Brain microvascular endothelial cell (primary cell): Measurements from ENCODE around the gene VPS13C.

Source experiments
- DNase-seq: peaks from one replicate; pipeline ENCODE4 v3.0.0-alpha.2; 2020
- H3K27ac ChIP-seq: fragments of 250-450 bp; sonication (Bioruptor Pico); 2 replicates; pipeline ENCODE4 v1.5.1; 2020; ENCODE audit warnings: mild to moderate bottlenecking, moderate library complexity
- H3K27me3 ChIP-seq: fragments of 250-450 bp; sonication (Bioruptor Pico); replicated peaks from 2 replicates; pipeline ENCODE4 v1.5.1; 2020; ENCODE audit warnings: mild to moderate bottlenecking
- H3K36me3 ChIP-seq: fragments of 250-450 bp; sonication (Bioruptor Pico); replicated peaks from 2 replicates; pipeline ENCODE4 v1.5.1; 2020; ENCODE audit warnings: mild to moderate bottlenecking
- H3K4me3 ChIP-seq: 2 replicates; pipeline ENCODE4 v1.5.1; 2011; ENCODE audit warnings: low read depth, mild to moderate bottlenecking, control low read depth, low read length, moderate library complexity
- in situ Hi-C: cut with HindIII; loops from 2 replicates; pipeline ENCODE4 v1.10.0; 2017; ENCODE audit warnings: low sequenced_read_pairs, low pct_ligation_motif_present
- TF ChIP-seq, protein P1 (sequence below): IDR thresholded peaks from 2 replicates; pipeline ENCODE4 v1.5.1; 2011; ENCODE audit warnings: low read depth, mild to moderate bottlenecking, moderate library complexity, low read length, control low read depth, inconsistent platforms; ENCODE audit errors: missing control alignments

VPS13C gene

GRCh38 chr15:61841466-61841865 lies 218.8 kb downstream of the VPS13C start:
- Histone ChIP-seq H3K4me3 (no peak overlapping the region), H3K27ac (no peak overlapping the region), H3K36me3 (no peaks in the 10 kb centered on the region), H3K27me3 (peaks cover 25% of the 10 kb centered on the region)
- no peak for DNase-seq
- in situ Hi-C loops, result no loop called here
- TF ChIP-seq, protein P1, sequence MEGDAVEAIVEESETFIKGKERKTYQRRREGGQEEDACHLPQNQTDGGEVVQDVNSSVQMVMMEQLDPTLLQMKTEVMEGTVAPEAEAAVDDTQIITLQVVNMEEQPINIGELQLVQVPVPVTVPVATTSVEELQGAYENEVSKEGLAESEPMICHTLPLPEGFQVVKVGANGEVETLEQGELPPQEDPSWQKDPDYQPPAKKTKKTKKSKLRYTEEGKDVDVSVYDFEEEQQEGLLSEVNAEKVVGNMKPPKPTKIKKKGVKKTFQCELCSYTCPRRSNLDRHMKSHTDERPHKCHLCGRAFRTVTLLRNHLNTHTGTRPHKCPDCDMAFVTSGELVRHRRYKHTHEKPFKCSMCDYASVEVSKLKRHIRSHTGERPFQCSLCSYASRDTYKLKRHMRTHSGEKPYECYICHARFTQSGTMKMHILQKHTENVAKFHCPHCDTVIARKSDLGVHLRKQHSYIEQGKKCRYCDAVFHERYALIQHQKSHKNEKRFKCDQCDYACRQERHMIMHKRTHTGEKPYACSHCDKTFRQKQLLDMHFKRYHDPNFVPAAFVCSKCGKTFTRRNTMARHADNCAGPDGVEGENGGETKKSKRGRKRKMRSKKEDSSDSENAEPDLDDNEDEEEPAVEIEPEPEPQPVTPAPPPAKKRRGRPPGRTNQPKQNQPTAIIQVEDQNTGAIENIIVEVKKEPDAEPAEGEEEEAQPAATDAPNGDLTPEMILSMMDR, result no peak

- no peak overlapping the region for H3K4me3 ChIP-seq
- H3K36me3 ChIP-seq, result no peaks in the 10 kb centered on the region
- DNase-seq, result no peak
- H3K27me3 ChIP-seq, result peaks cover 28% of the 10 kb centered on the region
- H3K27ac ChIP-seq, result no peak overlapping the region
- TF ChIP-seq, protein P1, result no peak
- in situ Hi-C loops, result no loop called here
These were observed 220.2 kb downstream of the VPS13C start for GRCh38 chr15:61840090-61840489.

- peaks cover 33% of the 10 kb centered on the region for H3K27me3 ChIP-seq
- H3K4me3 ChIP-seq, result no peak overlapping the region
- in situ Hi-C loops, result no loop called here
- DNase-seq, result peak; percentile 50
- H3K36me3 ChIP-seq, result no peaks in the 10 kb centered on the region
- TF ChIP-seq, protein P1, result no peak
- no peak overlapping the region for H3K27ac ChIP-seq
These were observed 220.7 kb downstream of the VPS13C start for GRCh38 chr15:61839546-61839945.

GRCh38 chr15:61835496-61836106 lies 224.6 kb downstream of the VPS13C start:
- Histone ChIP-seq H3K27ac (no peak overlapping the region), H3K27me3 (peaks cover 35% of the 10 kb centered on the region), H3K4me3 (no peak overlapping the region), H3K36me3 (no peaks in the 10 kb centered on the region)
- DNase-seq, result peak; percentile 65
- in situ Hi-C loops, result no loop called here
- TF ChIP-seq, protein P1, result peak; percentile 96

DNA sequence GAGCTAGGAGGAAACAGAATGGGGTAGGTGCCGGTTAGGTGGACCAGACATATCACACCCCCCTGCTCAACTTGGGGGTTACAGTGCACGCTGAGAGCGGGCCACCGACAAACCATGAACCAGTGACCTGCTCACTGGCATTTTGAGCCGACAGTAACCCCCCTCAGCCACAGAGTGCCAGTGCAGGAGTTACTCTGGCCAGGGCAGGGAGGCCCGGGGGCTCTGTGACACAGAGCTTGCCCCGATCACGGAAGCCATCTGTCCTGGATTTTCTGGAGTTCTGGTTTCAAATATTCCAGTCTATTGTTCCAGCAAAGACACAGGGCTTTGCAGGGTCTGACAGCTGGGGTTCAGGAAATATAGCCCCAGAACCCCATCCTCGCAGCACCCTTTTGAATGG lies 225.2 kb downstream of the VPS13C start:
- Histone ChIP-seq H3K36me3 (no peaks in the 10 kb centered on the region), H3K27ac (no peak overlapping the region), H3K4me3 (no peak overlapping the region), H3K27me3 (peaks cover 33% of the 10 kb centered on the region)
- no peak for DNase-seq
- TF ChIP-seq, protein P1, result no peak
- in situ Hi-C loops, result no loop called here

- Histone ChIP-seq H3K27me3 (peaks cover 33% of the 10 kb centered on the region), H3K36me3 (no peaks in the 10 kb centered on the region), H3K27ac (no peak overlapping the region), H3K4me3 (no peak overlapping the region)
- in situ Hi-C loops, result no loop called here
- TF ChIP-seq, protein P1, result peak; percentile 99
- peak; percentile 79 for DNase-seq
These were observed 226.1 kb downstream of the VPS13C start for GRCh38 chr15:61834076-61834697.
